ENCODE results near the gene AHCYL2.
"Not testable (repeated sequence)": the region's sequence is repeated elsewhere in the genome, so short reads cannot be mapped to it uniquely, and the experiment has no call there.

The AHCYL2 gene

GRCh38 chr7:129462420-129462819 lies 237.6 kb downstream of the AHCYL2 start:
- DNase-seq: peak; percentile 14

GRCh38 chr7:129464194-129464593 lies 239.4 kb downstream of the AHCYL2 start:
- no peak for DNase-seq

GRCh38 chr7:129465080-129465479 lies 240.2 kb downstream of the AHCYL2 start:
- no peak for DNase-seq

- no peak for DNase-seq
These were observed 242.0 kb downstream of the AHCYL2 start for GRCh38 chr7:129466796-129467195.

DNA sequence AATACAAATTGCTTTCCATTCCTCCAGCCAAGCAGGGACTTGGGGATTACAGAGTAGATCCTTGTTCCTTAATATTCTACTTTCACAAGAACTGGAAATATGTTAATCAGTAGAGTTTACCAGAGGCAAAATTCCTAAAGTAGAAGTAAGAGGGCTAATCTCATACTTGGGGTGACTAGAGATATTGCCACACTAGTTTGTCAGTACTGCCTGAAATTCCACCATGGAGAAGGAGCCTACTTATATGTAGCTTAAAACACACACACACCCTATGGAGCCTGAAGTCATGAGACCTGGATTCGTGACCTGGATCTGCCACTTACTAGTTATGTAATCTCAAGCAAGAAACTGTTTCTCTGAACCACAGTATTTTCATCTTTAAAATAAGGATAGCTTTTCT lies 243.3 kb downstream of the AHCYL2 start:
- DNase-seq: no peak

- peak; percentile 10 for DNase-seq
These were observed 243.7 kb downstream of the AHCYL2 start for GRCh38 chr7:129468547-129468946.

- no peak for DNase-seq
These were observed 245.1 kb downstream of the AHCYL2 start for GRCh38 chr7:129469930-129470329.

DNA sequence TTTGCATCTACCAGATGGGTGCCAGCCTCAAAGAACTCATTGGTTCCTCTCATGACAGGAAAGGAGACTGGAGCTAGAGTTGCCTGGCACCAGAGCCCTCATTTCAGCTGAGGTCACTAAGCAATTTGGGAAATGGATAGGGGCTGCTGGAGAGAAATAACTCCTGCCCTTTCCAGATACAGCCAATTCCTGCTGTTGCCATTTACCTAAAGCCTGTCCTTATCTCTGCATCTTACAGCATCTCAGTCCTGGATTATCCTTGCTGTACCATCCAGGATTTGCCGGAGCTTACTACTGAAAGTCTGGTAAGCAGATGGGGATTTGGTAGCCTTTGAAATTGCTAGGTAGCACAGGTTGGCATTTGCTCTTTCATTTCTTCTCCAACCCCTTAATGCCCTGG lies 245.6 kb downstream of the AHCYL2 start:
- no peak for DNase-seq

- no peak for DNase-seq
These were observed 246.6 kb downstream of the AHCYL2 start for GRCh38 chr7:129471402-129471827.

DNA sequence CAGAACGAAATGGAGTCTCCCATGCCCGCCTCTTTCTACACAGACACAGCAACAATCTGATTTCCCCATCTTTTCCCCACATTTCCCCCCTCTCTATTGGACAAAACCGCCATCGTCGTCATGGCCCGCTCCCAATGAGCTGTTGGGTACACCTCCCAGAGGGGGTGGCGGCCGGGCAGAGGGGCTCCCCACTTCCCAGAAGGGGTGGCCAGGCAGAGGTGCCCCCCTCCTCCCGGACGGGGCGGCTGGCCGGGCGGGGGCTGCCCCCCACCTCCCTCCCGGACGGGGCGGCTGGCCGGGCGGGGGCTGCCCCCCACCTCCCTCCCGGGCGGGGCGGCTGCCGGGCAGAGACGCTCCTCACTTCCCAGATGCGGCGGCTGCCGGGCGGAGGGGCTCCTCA lies 251.1 kb downstream of the AHCYL2 start:
- DNase-seq: not testable (repeated sequence)

GRCh38 chr7:129476398-129476797 lies 251.6 kb downstream of the AHCYL2 start:
- DNase-seq: not testable (repeated sequence)

Measured in hematopoietic multipotent progenitor cell treated with erythropoietin and hydrocortisone succinate and interleukin-3 and kit ligand, for 4 days (in vitro differentiated cells).